Natural killer cell treated with Interleukin-12 subunit alpha and Interleukin-12 subunit beta and Interleukin-15 and Interleukin-18, amount 100 ng/mL, for 72 hours (primary cell): Measurements from ENCODE around the gene ABHD17A. TPM values are rescaled to one million over a fixed set of nuclear protein-coding genes. Genes with fewer than 3 reads are reported as not detected.

Experiments
- ATAC-seq, 2 donors: fragments of 150-1000 bp; cut with Tn5 transposase in 1 of 2; sonication (Bioruptor Pico), chemical (Tn5 transposase) in 1 of 2; 2 replicates each; pipeline ENCODE4 v1.10.0; 2021
- DNase-seq: peaks from one replicate; pipeline ENCODE4 v3.0.0; 2022; ENCODE audit warnings: low spot score
- H3K27ac Mint-ChIP-seq, 2 donors: 1 replicate in 1 of 2; 2 replicates in 1 of 2; pipeline ENCODE4 v1.8.0; 2022; ENCODE audit warnings: mixed read lengths in 2 of 2, mild to moderate bottlenecking in 1 of 2, moderate library complexity in 1 of 2
- H3K27me3 Mint-ChIP-seq, 2 donors: 1 replicate in 1 of 2; 2 replicates in 1 of 2; pipeline ENCODE4 v1.8.0; 2022; ENCODE audit warnings: mixed read lengths in 2 of 2
- H3K36me3 Mint-ChIP-seq: one replicate; pipeline ENCODE4 v1.8.0; 2022; ENCODE audit warnings: mixed read lengths
- H3K4me1 Mint-ChIP-seq, 2 donors: 1 replicate in 1 of 2; 2 replicates in 1 of 2; pipeline ENCODE4 v1.8.0; 2022; ENCODE audit warnings: low read depth in 2 of 2, mixed read lengths in 2 of 2, mild to moderate bottlenecking in 1 of 2
- H3K4me3 Mint-ChIP-seq: one replicate; pipeline ENCODE4 v1.8.0; 2022; ENCODE audit warnings: mixed read lengths
- H3K9me3 Mint-ChIP-seq: 2 replicates; pipeline ENCODE4 v1.8.0; 2022; ENCODE audit warnings: mixed read lengths
- total RNA-seq, 2 donors: library from RNA; stranded (reverse); gene quantifications; one replicate each; pipeline ENCODE4 v1.2.3, GENCODE V29; 2022

Gene ABHD17A
- total RNA-seq, 2 donors from 2014 or later: 127 to 132 TPM

GRCh38 chr19:1872807-1873523 lies 12.3 kb downstream of the ABHD17A start:
- Mint-ChIP-seq H3K9me3 (no peaks in the 10 kb centered on the region), H3K36me3 (no peaks in the 10 kb centered on the region), H3K27ac (peak overlapping the region; percentile 28 to 37), H3K4me3 (peak overlapping the region; percentile 4), H3K4me1 (peaks cover 30 to 31% of the 10 kb centered on the region in 2 donors), H3K27me3 (no peaks in the 10 kb centered on the region)
- no peak for DNase-seq
- ATAC-seq: no peak

GRCh38 chr19:1871630-1872029 lies 13.7 kb downstream of the ABHD17A start:
- Mint-ChIP-seq H3K4me1 (peaks cover 30 to 31% of the 10 kb centered on the region in 2 donors), H3K4me3 (no peak overlapping the region)
- ATAC-seq: no peak

GRCh38 chr19:1871140-1871597 lies 14.1 kb downstream of the ABHD17A start:
- H3K36me3 Mint-ChIP-seq: no peaks in the 10 kb centered on the region
- no peak overlapping the region for H3K27ac Mint-ChIP-seq
- H3K9me3 Mint-ChIP-seq: no peaks in the 10 kb centered on the region
- no peak overlapping the region for H3K4me3 Mint-ChIP-seq
- DNase-seq: no peak
- H3K4me1 Mint-ChIP-seq: peaks cover 27 to 28% of the 10 kb centered on the region in 2 donors
- ATAC-seq: no peak
- no peaks in the 10 kb centered on the region for H3K27me3 Mint-ChIP-seq

More at GRCh38 chr19:1871630-1872029, 13.7 kb downstream of the ABHD17A start:
- Mint-ChIP-seq H3K27ac (no peak overlapping the region), H3K27me3 (no peaks in the 10 kb centered on the region), H3K9me3 (no peaks in the 10 kb centered on the region), H3K36me3 (no peaks in the 10 kb centered on the region)
- no peak for DNase-seq

- H3K4me1 Mint-ChIP-seq: peaks cover 8 to 13% of the 10 kb centered on the region in 2 donors
- ATAC-seq (no peak), DNase-seq (no peak)
- H3K27me3 Mint-ChIP-seq: no peaks in the 10 kb centered on the region
- H3K27ac Mint-ChIP-seq: peak overlapping the region in 1 of 2 donors; percentile 60
- no peaks in the 10 kb centered on the region for H3K9me3 Mint-ChIP-seq
- H3K36me3 Mint-ChIP-seq: no peaks in the 10 kb centered on the region
- no peak overlapping the region for H3K4me3 Mint-ChIP-seq
Measured at GRCh38 chr19:1868971-1869370, 16.3 kb downstream of the ABHD17A start.

GRCh38 chr19:1867349-1867724 lies 18.0 kb downstream of the ABHD17A start:
- H3K27me3 Mint-ChIP-seq: no peaks in the 10 kb centered on the region
- H3K9me3 Mint-ChIP-seq: no peaks in the 10 kb centered on the region
- ATAC-seq: no peak
- H3K4me1 Mint-ChIP-seq: peaks cover 5 to 9% of the 10 kb centered on the region in 2 donors
- no peak for DNase-seq
- H3K27ac Mint-ChIP-seq: no peak overlapping the region
- no peak overlapping the region for H3K4me3 Mint-ChIP-seq
- H3K36me3 Mint-ChIP-seq: no peaks in the 10 kb centered on the region

- DNase-seq: no peak
- Mint-ChIP-seq H3K27me3 (no peaks in the 10 kb centered on the region), H3K4me1 (peaks cover 6 to 9% of the 10 kb centered on the region in 2 donors), H3K27ac (no peak overlapping the region), H3K36me3 (no peaks in the 10 kb centered on the region), H3K4me3 (no peak overlapping the region), H3K9me3 (no peaks in the 10 kb centered on the region)
- ATAC-seq: no peak
Measured at GRCh38 chr19:1866693-1867348, 18.5 kb downstream of the ABHD17A start.

- Mint-ChIP-seq H3K9me3 (no peaks in the 10 kb centered on the region), H3K4me3 (peak overlapping the region; percentile 60), H3K36me3 (no peaks in the 10 kb centered on the region), H3K27me3 (no peaks in the 10 kb centered on the region), H3K27ac (peak overlapping the region; percentile 23 to 54), H3K4me1 (peaks cover 14 to 15% of the 10 kb centered on the region in 2 donors)
- no peak for DNase-seq
- no peak for ATAC-seq
Measured at GRCh38 chr19:1865172-1866010, 19.9 kb downstream of the ABHD17A start.

GRCh38 chr19:1864480-1865171 lies 20.7 kb downstream of the ABHD17A start:
- Mint-ChIP-seq H3K27ac (peak overlapping the region in 1 of 2 donors; percentile 54), H3K36me3 (no peaks in the 10 kb centered on the region), H3K9me3 (no peaks in the 10 kb centered on the region), H3K4me1 (peaks cover 13 to 14% of the 10 kb centered on the region in 2 donors), H3K4me3 (peak overlapping the region; percentile 60), H3K27me3 (no peaks in the 10 kb centered on the region)
- DNase-seq (peak; percentile 87), ATAC-seq (peak; percentile 54 to 62)

GRCh38 chr19:1863638-1864479 lies 21.4 kb downstream of the ABHD17A start:
- peaks cover 11 to 15% of the 10 kb centered on the region in 2 donors for H3K4me1 Mint-ChIP-seq
- H3K27me3 Mint-ChIP-seq: no peaks in the 10 kb centered on the region
- peak overlapping the region; percentile 60 for H3K4me3 Mint-ChIP-seq
- no peaks in the 10 kb centered on the region for H3K36me3 Mint-ChIP-seq
- DNase-seq (peak; percentile 96), ATAC-seq (peak; percentile 83 to 87)
- no peaks in the 10 kb centered on the region for H3K9me3 Mint-ChIP-seq
- H3K27ac Mint-ChIP-seq: peak overlapping the region in 1 of 2 donors; percentile 54

GRCh38 chr19:1863328-1863637 lies 22.0 kb downstream of the ABHD17A start, which contains the start of gene KLF16:
TSS of gene KLF16 (minus strand) at chr19:1863579. CDS start at chr19:1863497, 82 bp downstream.
- no peaks in the 10 kb centered on the region for H3K27me3 Mint-ChIP-seq
- no peaks in the 10 kb centered on the region for H3K9me3 Mint-ChIP-seq
- H3K36me3 Mint-ChIP-seq: no peaks in the 10 kb centered on the region
- no peak for DNase-seq
- H3K27ac Mint-ChIP-seq: peak within 1 kb of the TSS; percentile 76 to 89
- peaks cover 9 to 14% of the 10 kb centered on the region in 2 donors for H3K4me1 Mint-ChIP-seq
- ATAC-seq: no peak
- peak within 1 kb of the TSS; percentile 92 for H3K4me3 Mint-ChIP-seq

GRCh38 chr19:1862424-1863327 lies 22.6 kb downstream of the ABHD17A start:
- peak overlapping the region; percentile 92 for H3K4me3 Mint-ChIP-seq
- H3K9me3 Mint-ChIP-seq: no peaks in the 10 kb centered on the region
- peak overlapping the region; percentile 76 to 89 for H3K27ac Mint-ChIP-seq
- H3K27me3 Mint-ChIP-seq: no peaks in the 10 kb centered on the region
- H3K36me3 Mint-ChIP-seq: no peaks in the 10 kb centered on the region
- H3K4me1 Mint-ChIP-seq: peaks cover 9 to 12% of the 10 kb centered on the region in 2 donors
- peak in 1 of 2 donors; percentile 2 for ATAC-seq
- DNase-seq: peak; percentile 74

GRCh38 chr19:1862068-1862423 lies 23.2 kb downstream of the ABHD17A start:
- peak overlapping the region; percentile 76 to 89 for H3K27ac Mint-ChIP-seq
- H3K36me3 Mint-ChIP-seq: no peaks in the 10 kb centered on the region
- no peaks in the 10 kb centered on the region for H3K27me3 Mint-ChIP-seq
- H3K4me3 Mint-ChIP-seq: peak overlapping the region; percentile 92
- ATAC-seq (no peak), DNase-seq (no peak)
- no peaks in the 10 kb centered on the region for H3K9me3 Mint-ChIP-seq
- peaks cover 9 to 12% of the 10 kb centered on the region in 2 donors for H3K4me1 Mint-ChIP-seq
